Kidney epithelial cell (primary cell): Measurements from ENCODE around the gene GAPDH. TPM values are rescaled to one million over a fixed set of nuclear protein-coding genes. Genes with fewer than 3 reads are reported as not detected.
"Not testable (repeated sequence)": the region's sequence is repeated elsewhere in the genome, so short reads cannot be mapped to it uniquely, and the experiment has no call there.

Source experiments
- DNase-seq: peaks from one replicate; pipeline ENCODE4 v3.0.0-alpha.2; 2010; ENCODE audit warnings: low read depth
- H3K27me3 ChIP-seq: 2 replicates; pipeline ENCODE4 v1.6.0; 2011; ENCODE audit warnings: low read length; ENCODE audit not compliant: control insufficient read depth, insufficient read depth
- H3K36me3 ChIP-seq: 2 replicates; pipeline ENCODE4 v1.5.1; 2011; ENCODE audit warnings: low read length; ENCODE audit not compliant: control insufficient read depth, insufficient read depth
- H3K4me3 ChIP-seq: 2 replicates; pipeline ENCODE4 v1.5.1; 2011; ENCODE audit warnings: low read depth, mild to moderate bottlenecking, control low read depth, low read length
- CTCF ChIP-seq: IDR thresholded peaks from 2 replicates; pipeline ENCODE4 v1.5.1; 2011; ENCODE audit warnings: mild to moderate bottlenecking, moderate library complexity, low read length, control low read depth, inconsistent platforms; ENCODE audit not compliant: insufficient read depth, poor library complexity, severe bottlenecking
- total RNA-seq: library from RNA; depleted of rRNA; stranded (reverse); fragments of >200 nt; gene quantifications from 2 replicates; pipeline ENCODE4 v1.2.3, GENCODE V29; 2015

The GAPDH gene
- total RNA-seq, 1 donor from 2014 or later: 3,951 TPM

GRCh38 chr12:6535960-6536847 lies 1.9 kb downstream of the GAPDH start:
- H3K36me3 ChIP-seq: peaks cover 10% of the 10 kb centered on the region
- no peak for TF ChIP-seq CTCF
- H3K27me3 ChIP-seq: no peaks in the 10 kb centered on the region
- peak overlapping the region; percentile 65 for H3K4me3 ChIP-seq
- DNase-seq: no peak

- DNase-seq: no peak
- no peak for TF ChIP-seq CTCF
- Histone ChIP-seq H3K4me3 (peak overlapping the region; percentile 65), H3K36me3 (peaks cover 10% of the 10 kb centered on the region), H3K27me3 (no peaks in the 10 kb centered on the region)
Observed at GRCh38 chr12:6536894-6537579, 2.7 kb downstream of the GAPDH start.

GRCh38 chr12:6537580-6538419 lies 3.5 kb downstream of the GAPDH start:
- DNase-seq, H3K36me3 ChIP-seq, H3K27me3 ChIP-seq, H3K4me3 ChIP-seq: not testable (repeated sequence)
- peak; percentile 70 for TF ChIP-seq CTCF

GRCh38 chr12:6538420-6539313 lies 4.3 kb downstream of the GAPDH start:
- peaks cover 10% of the 10 kb centered on the region for H3K36me3 ChIP-seq
- no peak overlapping the region for H3K4me3 ChIP-seq
- no peak for DNase-seq
- no peak for TF ChIP-seq CTCF
- no peaks in the 10 kb centered on the region for H3K27me3 ChIP-seq

GRCh38 chr12:6539314-6539682 lies 5.0 kb downstream of the GAPDH start:
- no peak for TF ChIP-seq CTCF
- Histone ChIP-seq H3K27me3 (no peaks in the 10 kb centered on the region), H3K36me3 (peaks cover 10% of the 10 kb centered on the region), H3K4me3 (no peak overlapping the region)
- DNase-seq: no peak
